Muscle layer of colon (tissue), 2 donors: Measurements from ENCODE around the gene RAB3C.

Experiments
- H3K27ac ChIP-seq: one replicate; pipeline ENCODE4 v1.7.0; 2013; ENCODE audit warnings: low read depth, mild to moderate bottlenecking, low read length, moderate library complexity
- H3K27me3 ChIP-seq, 2 donors: one replicate each; pipeline ENCODE4 v1.7.0; 2013; ENCODE audit warnings: low read length in 2 of 2, mild to moderate bottlenecking in 2 of 2; ENCODE audit not compliant: insufficient read depth in 2 of 2, control insufficient read depth in 1 of 2
- H3K36me3 ChIP-seq: one replicate; pipeline ENCODE4 v1.7.0; 2013; ENCODE audit warnings: mild to moderate bottlenecking, low read length; ENCODE audit not compliant: insufficient read depth
- H3K4me1 ChIP-seq: one replicate; pipeline ENCODE4 v1.7.0; 2013; ENCODE audit warnings: mild to moderate bottlenecking, low read length; ENCODE audit not compliant: insufficient read depth
- H3K4me3 ChIP-seq, 2 donors: one replicate each; pipeline ENCODE4 v1.7.0; 2013; ENCODE audit warnings: low read length in 2 of 2, low read depth in 1 of 2, mild to moderate bottlenecking in 1 of 2, moderate library complexity in 1 of 2
- H3K9ac ChIP-seq: one replicate; pipeline ENCODE4 v1.7.0; 2013; ENCODE audit warnings: low read length
- H3K9me3 ChIP-seq: one replicate; pipeline ENCODE4 v1.7.0; 2013; ENCODE audit warnings: mild to moderate bottlenecking, low read length
- donor health status: abdominal sarcoma.
- donor health status: Adenocarcinoma of cecum.

The RAB3C gene

GRCh38 chr5:58615972-58616371, 33.1 kb downstream of the RAB3C start:
- Histone ChIP-seq H3K9ac (no peak overlapping the region), H3K9me3 (no peaks in the 10 kb centered on the region), H3K27ac (no peak overlapping the region), H3K27me3 (no peaks in the 10 kb centered on the region), H3K4me3 (no peak overlapping the region), H3K36me3 (no peaks in the 10 kb centered on the region), H3K4me1 (no peaks in the 10 kb centered on the region)

DNA sequence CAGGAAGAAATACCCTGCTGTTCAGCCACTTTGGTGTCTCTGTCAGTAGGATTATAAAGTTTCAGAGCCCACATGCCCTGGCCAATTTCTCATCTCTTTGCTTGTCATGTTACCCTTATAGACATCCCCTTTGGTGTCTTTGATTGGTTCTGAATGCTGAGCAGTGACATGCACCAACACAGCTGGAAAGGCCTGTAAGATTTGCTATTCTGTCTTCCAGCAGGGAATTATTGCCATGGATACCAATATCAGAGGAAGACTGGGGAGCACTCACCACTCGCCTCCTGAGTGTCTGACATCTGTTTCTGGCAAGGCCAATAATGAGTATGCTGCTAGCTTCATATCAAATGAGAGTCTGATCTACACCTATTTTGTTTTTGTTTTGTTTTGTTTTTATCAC, 34.4 kb downstream of the RAB3C start:
- no peaks in the 10 kb centered on the region for H3K36me3 ChIP-seq
- H3K9ac ChIP-seq, result no peak overlapping the region
- no peaks in the 10 kb centered on the region for H3K27me3 ChIP-seq
- H3K4me3 ChIP-seq, result no peak overlapping the region
- H3K9me3 ChIP-seq, result no peaks in the 10 kb centered on the region
- no peak overlapping the region for H3K27ac ChIP-seq
- H3K4me1 ChIP-seq, result no peaks in the 10 kb centered on the region

DNA sequence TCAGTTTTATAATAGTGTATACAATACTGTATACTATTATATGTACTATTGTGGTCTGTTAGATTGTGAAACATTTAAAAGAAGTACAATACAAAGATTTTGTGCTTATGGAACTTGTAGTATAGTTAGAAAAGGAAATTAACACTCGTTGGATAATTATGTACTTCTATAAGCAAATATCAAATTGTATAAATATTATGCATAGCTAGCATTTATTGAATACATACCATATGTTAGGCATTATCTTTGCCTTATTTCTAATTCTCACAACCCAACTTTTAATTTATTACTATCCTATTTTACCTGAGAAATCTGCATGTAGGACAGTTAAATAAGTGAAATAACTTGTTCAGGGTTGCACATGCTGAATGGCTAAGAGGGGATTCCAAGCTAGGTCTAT, 37.5 kb downstream of the RAB3C start:
- no peak overlapping the region for H3K9ac ChIP-seq
- H3K27me3 ChIP-seq, result no peaks in the 10 kb centered on the region
- H3K27ac ChIP-seq, result no peak overlapping the region
- no peaks in the 10 kb centered on the region for H3K36me3 ChIP-seq
- no peaks in the 10 kb centered on the region for H3K4me1 ChIP-seq
- no peak overlapping the region for H3K4me3 ChIP-seq
- H3K9me3 ChIP-seq, result no peaks in the 10 kb centered on the region

GRCh38 chr5:58622936-58623871, 40.3 kb downstream of the RAB3C start:
- Histone ChIP-seq H3K4me1 (no peaks in the 10 kb centered on the region), H3K27me3 (no peaks in the 10 kb centered on the region), H3K36me3 (no peaks in the 10 kb centered on the region), H3K27ac (no peak overlapping the region), H3K9ac (no peak overlapping the region), H3K9me3 (no peaks in the 10 kb centered on the region), H3K4me3 (no peak overlapping the region)

DNA sequence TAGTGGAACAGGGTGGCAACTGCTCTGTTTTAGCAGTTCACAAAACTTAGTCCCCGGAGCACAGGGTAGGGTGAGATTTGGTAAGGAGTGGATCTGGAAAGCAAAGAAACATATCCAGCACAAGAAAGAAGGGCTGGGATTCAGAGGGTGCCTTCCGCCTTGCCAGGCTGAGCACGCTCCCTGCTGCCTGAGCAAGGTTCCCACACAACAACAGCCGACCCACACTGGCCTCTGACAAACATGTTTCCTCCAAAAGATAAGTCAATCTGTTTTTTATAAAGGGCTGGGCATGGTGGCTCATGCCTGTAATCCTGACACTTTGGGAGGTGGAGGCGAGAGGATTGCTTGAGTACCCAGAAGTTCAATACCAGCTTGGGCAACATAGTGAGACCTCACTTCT, 45.8 kb downstream of the RAB3C start:
- H3K9me3 ChIP-seq, result no peaks in the 10 kb centered on the region
- H3K27me3 ChIP-seq, result no peaks in the 10 kb centered on the region
- no peak overlapping the region for H3K27ac ChIP-seq
- H3K4me3 ChIP-seq, result no peak overlapping the region
- H3K36me3 ChIP-seq, result no peaks in the 10 kb centered on the region
- H3K9ac ChIP-seq, result no peak overlapping the region
- no peaks in the 10 kb centered on the region for H3K4me1 ChIP-seq

GRCh38 chr5:58629271-58630159, 46.6 kb downstream of the RAB3C start:
- Histone ChIP-seq H3K4me3 (no peak overlapping the region), H3K4me1 (no peaks in the 10 kb centered on the region), H3K9me3 (no peaks in the 10 kb centered on the region), H3K27ac (no peak overlapping the region), H3K36me3 (no peaks in the 10 kb centered on the region), H3K9ac (no peak overlapping the region), H3K27me3 (no peaks in the 10 kb centered on the region)

DNA sequence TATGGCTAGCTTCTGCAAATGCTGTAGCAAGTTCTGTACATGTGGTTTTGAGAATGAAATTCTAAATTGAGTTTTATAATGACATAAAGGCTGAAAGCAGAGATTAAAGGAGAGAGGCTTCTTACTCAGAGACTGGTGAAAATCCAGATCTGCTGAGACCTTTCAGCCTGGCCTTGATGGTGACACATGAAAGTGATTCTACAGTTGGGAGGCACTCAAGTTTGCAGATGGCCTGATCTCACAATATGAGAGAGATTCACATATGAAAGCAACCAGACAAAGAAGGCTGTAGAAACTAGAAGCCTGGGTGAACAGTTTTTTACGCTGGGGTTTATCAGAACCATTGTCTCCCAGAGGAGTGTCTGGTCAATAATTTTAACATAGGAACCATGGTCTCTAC, 49.0 kb downstream of the RAB3C start:
- H3K9me3 ChIP-seq, result no peaks in the 10 kb centered on the region
- H3K27ac ChIP-seq, result no peak overlapping the region
- no peaks in the 10 kb centered on the region for H3K27me3 ChIP-seq

DNA sequence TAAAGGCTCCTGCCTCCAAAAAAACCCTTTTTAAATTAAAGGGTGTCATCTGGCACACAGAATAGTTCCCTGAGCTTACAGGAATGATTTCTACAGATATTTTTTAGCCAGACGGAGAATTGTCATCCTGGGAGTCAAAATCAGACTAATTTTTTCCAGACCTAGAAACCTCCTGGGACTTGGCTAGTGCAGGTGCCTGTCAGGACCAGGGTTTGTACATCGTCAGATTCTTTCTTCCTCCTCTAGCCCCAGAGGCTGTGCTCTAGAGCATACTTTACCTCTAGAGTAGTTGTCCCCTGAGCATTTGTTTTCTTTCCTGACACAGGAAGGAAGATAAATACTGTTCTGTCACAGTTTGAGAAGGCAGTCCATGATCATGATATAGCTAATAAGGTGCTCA, 52.5 kb downstream of the RAB3C start:
- Histone ChIP-seq H3K4me3 (no peak overlapping the region), H3K9me3 (no peaks in the 10 kb centered on the region), H3K9ac (no peak overlapping the region), H3K4me1 (no peaks in the 10 kb centered on the region), H3K36me3 (no peaks in the 10 kb centered on the region), H3K27ac (no peak overlapping the region), H3K27me3 (no peaks in the 10 kb centered on the region)

More for the DNA sequence above, 49.0 kb downstream of the RAB3C start:
- no peaks in the 10 kb centered on the region for H3K4me1 ChIP-seq
- no peak overlapping the region for H3K9ac ChIP-seq
- H3K4me3 ChIP-seq, result no peak overlapping the region
- no peaks in the 10 kb centered on the region for H3K36me3 ChIP-seq

DNA sequence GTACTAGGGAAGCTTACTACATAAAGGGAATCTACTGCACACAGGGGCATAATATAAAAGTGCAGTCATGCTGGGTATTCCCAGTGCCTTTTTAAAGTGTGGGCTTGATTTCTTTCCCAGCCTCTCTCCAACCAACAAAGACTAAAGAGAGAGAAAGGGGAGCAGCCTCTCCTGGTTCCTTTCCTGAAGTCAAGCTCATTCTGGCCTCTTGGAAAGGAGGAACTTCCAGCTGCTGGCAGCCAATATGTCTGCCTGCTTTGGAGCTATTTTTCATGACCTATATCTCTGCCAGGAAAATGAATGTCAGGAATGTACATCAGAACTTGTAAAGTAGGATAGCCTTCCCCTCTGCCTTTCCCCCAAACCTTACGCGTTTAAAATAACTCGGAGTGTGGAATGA, 57.1 kb downstream of the RAB3C start:
- Histone ChIP-seq H3K9ac (no peak overlapping the region), H3K36me3 (no peaks in the 10 kb centered on the region), H3K9me3 (no peaks in the 10 kb centered on the region), H3K4me1 (no peaks in the 10 kb centered on the region), H3K4me3 (no peak overlapping the region), H3K27me3 (no peaks in the 10 kb centered on the region), H3K27ac (no peak overlapping the region)

DNA sequence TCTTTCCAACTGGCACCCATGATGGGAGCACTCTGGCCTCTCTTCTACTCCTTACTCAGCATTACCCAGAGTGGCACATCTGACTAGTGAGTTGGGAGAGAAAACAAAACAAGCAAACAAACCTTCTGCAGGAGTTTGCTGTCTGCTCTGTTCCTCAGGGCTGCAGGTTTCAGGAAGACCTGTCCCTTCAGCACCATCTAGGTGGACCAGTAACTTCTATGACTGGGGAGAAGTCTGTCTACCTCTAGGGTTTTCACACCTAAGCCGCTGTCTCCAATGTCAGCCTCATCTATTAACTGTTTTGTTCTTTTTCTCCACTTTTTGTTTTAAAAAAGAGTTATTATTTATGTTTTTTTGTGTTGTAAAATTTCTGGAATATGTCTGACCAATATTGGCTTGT, 58.7 kb downstream of the RAB3C start:
- no peak overlapping the region for H3K27ac ChIP-seq
- H3K27me3 ChIP-seq, result no peaks in the 10 kb centered on the region
- no peak overlapping the region for H3K9ac ChIP-seq
- H3K4me3 ChIP-seq, result no peak overlapping the region
- no peaks in the 10 kb centered on the region for H3K9me3 ChIP-seq
- H3K36me3 ChIP-seq, result no peaks in the 10 kb centered on the region
- no peaks in the 10 kb centered on the region for H3K4me1 ChIP-seq

DNA sequence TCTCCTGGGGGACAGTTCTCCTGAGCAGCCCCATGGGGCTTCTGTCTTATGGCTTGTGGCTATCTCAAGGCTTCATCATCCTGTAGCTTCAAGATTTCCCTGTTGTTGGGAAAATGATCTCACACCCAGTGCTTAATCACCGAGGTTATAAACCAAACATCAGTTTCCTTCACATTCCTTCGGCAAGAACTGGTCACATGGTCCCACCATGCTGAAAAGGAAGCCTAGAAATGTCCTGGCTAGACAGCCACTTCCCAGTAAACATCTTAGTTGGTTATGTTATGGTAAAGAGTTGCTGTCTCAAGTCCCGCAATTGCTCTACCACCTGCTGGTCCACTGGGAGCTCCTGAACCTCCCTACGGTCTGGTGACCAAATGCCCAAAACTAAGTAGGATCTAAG, 66.0 kb downstream of the RAB3C start:
- no peaks in the 10 kb centered on the region for H3K27me3 ChIP-seq
- H3K27ac ChIP-seq, result no peak overlapping the region
- no peaks in the 10 kb centered on the region for H3K9me3 ChIP-seq

More for the DNA sequence above, 66.0 kb downstream of the RAB3C start:
- Histone ChIP-seq H3K9ac (no peak overlapping the region), H3K4me1 (no peaks in the 10 kb centered on the region), H3K36me3 (no peaks in the 10 kb centered on the region), H3K4me3 (no peak overlapping the region)
